GM19463 (cell line): Measurements from ENCODE around the gene HBM.
"Not testable (repeated sequence)": the region's sequence is repeated elsewhere in the genome, so short reads cannot be mapped to it uniquely, and the experiment has no call there.

ENCODE experiments used
- ATAC-seq: cut with Tn5 transposase; IDR thresholded peaks from one replicate; pipeline ENCODE4 v1.9.1; 2021; ENCODE audit warnings: mild to moderate bottlenecking, moderate library complexity; ENCODE audit not compliant: unreplicated experiment

Gene HBM

DNA sequence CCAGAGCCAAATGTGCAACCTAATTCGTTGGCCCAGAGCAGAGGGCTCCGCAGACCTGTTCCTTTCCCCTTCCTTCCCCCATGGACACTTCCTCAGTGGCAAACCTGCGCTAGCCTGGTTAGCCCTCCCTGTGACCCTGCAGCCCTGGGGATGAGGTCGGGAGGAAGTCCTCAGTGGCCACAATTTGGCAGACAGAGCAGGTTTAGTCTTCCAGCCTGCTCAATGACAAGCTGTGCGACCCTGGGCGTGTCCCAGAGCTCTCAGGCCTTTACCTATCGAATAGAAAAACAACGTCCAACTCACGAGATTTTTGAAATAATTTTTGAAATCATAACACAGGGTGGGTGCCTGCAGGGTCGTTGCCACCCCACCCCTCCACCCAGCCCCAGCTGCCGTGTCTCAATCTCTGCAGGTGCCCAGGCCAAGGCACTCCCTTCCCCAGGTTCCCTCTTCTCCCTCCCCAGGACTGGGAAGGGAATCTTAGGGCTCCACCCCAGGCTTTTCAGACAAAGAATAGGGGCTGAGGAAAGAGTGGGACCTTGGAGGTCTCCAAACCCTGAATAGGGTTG, 1.4 kb downstream of the HBM start:
- ATAC-seq, result no peak

- no peak for ATAC-seq
Measured at GRCh38 chr16:168424-168823, 2.6 kb downstream of the HBM start.

GRCh38 chr16:169014-169413, 3.2 kb downstream of the HBM start:
- no peak for ATAC-seq

DNA sequence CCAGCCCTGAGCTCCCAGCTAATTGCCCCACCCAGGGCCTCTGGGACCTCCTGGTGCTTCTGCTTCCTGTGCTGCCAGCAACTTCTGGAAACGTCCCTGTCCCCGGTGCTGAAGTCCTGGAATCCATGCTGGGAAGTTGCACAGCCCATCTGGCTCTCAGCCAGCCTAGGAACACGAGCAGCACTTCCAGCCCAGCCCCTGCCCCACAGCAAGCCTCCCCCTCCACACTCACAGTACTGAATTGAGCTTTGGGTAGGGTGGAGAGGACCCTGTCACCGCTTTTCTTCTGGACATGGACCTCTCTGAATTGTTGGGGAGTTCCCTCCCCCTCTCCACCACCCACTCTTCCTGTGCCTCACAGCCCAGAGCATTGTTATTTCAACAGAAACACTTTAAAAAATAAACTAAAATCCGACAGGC, 4.3 kb downstream of the HBM start:
- ATAC-seq, result not testable (repeated sequence)

GRCh38 chr16:170788-171187, 5.0 kb downstream of the HBM start:
- no peak for ATAC-seq

- ATAC-seq, result not testable (repeated sequence)
Measured at GRCh38 chr16:172374-172941, 6.7 kb downstream of the HBM start, which contains the start of gene HBA2. Gene HBA2, plus strand, starts transcription at chr16:172876. Its CDS starts 37 bp downstream, at chr16:172913.

GRCh38 chr16:173211-173854, 7.6 kb downstream of the HBM start:
- ATAC-seq, result not testable (repeated sequence)

DNA sequence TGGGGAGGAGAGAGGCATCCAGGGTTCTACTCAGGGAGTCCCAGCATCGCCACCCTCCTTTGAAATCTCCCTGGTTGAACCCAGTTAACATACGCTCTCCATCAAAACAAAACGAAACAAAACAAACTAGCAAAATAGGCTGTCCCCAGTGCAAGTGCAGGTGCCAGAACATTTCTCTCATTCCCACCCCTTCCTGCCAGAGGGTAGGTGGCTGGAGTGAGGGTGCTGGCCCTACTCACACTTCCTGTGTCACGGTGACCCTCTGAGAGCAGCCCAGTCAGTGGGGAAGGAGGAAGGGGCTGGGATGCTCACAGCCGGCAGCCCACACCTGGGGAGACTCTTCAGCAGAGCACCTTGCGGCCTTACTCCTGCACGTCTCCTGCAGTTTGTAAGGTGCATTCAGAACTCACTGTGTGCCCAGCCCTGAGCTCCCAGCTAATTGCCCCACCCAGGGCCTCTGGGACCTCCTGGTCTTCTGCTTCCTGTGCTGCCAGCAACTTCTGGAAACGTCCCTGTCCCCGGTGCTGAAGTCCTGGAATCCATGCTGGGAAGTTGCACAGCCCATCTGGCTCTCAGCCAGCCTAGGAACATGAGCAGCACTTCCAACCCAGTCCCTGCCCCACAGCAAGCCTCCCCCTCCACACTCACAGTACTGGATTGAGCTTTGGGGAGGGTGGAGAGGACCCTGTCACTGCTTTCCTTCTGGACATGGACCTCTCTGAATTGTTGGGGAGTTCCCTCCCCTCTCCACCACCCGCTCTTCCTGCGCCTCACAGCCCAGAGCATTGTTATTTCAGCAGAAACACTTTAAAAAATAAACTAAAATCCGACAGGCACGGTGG, 8.4 kb downstream of the HBM start:
- not testable (repeated sequence) for ATAC-seq

- ATAC-seq, result no peak
Measured at GRCh38 chr16:175011-175949, 9.5 kb downstream of the HBM start.

DNA sequence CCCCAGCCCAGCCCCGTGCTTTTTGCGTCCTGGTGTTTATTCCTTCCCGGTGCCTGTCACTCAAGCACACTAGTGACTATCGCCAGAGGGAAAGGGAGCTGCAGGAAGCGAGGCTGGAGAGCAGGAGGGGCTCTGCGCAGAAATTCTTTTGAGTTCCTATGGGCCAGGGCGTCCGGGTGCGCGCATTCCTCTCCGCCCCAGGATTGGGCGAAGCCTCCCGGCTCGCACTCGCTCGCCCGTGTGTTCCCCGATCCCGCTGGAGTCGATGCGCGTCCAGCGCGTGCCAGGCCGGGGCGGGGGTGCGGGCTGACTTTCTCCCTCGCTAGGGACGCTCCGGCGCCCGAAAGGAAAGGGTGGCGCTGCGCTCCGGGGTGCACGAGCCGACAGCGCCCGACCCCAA, 10.2 kb downstream of the HBM start:
- ATAC-seq, result not testable (repeated sequence)

DNA sequence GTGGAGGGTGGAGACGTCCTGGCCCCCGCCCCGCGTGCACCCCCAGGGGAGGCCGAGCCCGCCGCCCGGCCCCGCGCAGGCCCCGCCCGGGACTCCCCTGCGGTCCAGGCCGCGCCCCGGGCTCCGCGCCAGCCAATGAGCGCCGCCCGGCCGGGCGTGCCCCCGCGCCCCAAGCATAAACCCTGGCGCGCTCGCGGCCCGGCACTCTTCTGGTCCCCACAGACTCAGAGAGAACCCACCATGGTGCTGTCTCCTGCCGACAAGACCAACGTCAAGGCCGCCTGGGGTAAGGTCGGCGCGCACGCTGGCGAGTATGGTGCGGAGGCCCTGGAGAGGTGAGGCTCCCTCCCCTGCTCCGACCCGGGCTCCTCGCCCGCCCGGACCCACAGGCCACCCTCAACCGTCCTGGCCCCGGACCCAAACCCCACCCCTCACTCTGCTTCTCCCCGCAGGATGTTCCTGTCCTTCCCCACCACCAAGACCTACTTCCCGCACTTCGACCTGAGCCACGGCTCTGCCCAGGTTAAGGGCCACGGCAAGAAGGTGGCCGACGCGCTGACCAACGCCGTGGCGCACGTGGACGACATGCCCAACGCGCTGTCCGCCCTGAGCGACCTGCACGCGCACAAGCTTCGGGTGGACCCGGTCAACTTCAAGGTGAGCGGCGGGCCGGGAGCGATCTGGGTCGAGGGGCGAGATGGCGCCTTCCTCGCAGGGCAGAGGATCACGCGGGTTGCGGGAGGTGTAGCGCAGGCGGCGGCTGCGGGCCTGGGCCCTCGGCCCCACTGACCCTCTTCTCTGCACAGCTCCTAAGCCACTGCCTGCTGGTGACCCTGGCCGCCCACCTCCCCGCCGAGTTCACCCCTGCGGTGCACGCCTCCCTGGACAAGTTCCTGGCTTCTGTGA, 11.0 kb downstream of the HBM start, which contains the start of gene HBA1:
HBA1 (plus strand) TSS at position 204 of the 906 bp plus-strand sequence; CDS start at position 241, 37 bp downstream.
- ATAC-seq, result not testable (repeated sequence)

- ATAC-seq, result no peak
Measured at GRCh38 chr16:177394-177822, 11.6 kb downstream of the HBM start.

- ATAC-seq, result no peak
Measured at GRCh38 chr16:177981-178667, 12.3 kb downstream of the HBM start.

DNA sequence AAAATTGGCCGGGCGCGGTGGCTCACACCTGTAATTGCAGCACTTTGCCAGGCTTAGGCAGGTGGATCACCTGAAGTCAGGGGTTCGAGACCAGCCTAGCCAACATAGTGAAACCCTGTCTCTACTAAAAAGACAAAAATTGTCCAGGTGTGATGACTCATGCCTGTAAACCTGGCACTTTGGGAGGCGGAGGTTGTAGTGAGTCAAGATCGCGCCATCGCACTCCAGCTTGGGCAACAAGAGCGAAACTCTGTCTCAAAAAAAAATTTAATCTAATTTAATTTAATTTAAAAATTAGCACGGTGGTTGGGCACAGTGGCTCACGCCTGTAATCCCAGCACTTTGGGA, 12.9 kb downstream of the HBM start:
- no peak for ATAC-seq

GRCh38 chr16:179211-180092, 13.7 kb downstream of the HBM start:
- no peak for ATAC-seq

DNA sequence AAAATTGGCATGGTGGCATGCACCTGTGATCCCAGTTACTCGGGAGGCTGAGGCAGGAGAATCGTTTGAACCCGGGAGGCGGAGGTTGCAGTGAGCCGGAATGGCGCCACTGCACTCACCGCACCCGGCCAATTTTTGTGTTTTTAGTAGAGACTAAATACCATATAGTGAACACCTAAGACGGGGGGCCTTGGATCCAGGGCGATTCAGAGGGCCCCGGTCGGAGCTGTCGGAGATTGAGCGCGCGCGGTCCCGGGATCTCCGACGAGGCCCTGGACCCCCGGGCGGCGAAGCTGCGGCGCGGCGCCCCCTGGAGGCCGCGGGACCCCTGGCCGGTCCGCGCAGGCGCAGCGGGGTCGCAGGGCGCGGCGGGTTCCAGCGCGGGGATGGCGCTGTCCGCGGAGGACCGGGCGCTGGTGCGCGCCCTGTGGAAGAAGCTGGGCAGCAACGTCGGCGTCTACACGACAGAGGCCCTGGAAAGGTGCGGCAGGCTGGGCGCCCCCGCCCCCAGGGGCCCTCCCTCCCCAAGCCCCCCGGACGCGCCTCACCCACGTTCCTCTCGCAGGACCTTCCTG, 14.4 kb downstream of the HBM start, which contains the start of gene HBQ1:
HBQ1 (plus strand) TSS at position 359 of the 575 bp plus-strand sequence; CDS start at position 387, 28 bp downstream.
- ATAC-seq, result no peak
